HG02623 (cell line): ENCODE results near the gene USP34.
"Not testable (repeated sequence)": the region's sequence is repeated elsewhere in the genome, so short reads cannot be mapped to it uniquely, and the experiment has no call there.

Source experiments
- ATAC-seq: cut with Tn5 transposase; IDR thresholded peaks from one replicate; pipeline ENCODE4 v1.9.1; 2021; ENCODE audit warnings: moderate library complexity; ENCODE audit not compliant: unreplicated experiment

USP34 gene, protein sequence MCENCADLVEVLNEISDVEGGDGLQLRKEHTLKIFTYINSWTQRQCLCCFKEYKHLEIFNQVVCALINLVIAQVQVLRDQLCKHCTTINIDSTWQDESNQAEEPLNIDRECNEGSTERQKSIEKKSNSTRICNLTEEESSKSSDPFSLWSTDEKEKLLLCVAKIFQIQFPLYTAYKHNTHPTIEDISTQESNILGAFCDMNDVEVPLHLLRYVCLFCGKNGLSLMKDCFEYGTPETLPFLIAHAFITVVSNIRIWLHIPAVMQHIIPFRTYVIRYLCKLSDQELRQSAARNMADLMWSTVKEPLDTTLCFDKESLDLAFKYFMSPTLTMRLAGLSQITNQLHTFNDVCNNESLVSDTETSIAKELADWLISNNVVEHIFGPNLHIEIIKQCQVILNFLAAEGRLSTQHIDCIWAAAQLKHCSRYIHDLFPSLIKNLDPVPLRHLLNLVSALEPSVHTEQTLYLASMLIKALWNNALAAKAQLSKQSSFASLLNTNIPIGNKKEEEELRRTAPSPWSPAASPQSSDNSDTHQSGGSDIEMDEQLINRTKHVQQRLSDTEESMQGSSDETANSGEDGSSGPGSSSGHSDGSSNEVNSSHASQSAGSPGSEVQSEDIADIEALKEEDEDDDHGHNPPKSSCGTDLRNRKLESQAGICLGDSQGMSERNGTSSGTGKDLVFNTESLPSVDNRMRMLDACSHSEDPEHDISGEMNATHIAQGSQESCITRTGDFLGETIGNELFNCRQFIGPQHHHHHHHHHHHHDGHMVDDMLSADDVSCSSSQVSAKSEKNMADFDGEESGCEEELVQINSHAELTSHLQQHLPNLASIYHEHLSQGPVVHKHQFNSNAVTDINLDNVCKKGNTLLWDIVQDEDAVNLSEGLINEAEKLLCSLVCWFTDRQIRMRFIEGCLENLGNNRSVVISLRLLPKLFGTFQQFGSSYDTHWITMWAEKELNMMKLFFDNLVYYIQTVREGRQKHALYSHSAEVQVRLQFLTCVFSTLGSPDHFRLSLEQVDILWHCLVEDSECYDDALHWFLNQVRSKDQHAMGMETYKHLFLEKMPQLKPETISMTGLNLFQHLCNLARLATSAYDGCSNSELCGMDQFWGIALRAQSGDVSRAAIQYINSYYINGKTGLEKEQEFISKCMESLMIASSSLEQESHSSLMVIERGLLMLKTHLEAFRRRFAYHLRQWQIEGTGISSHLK (N-terminal part only)

GRCh38 chr2:61470965-61471904 lies at the start of gene USP34:
USP34 (minus strand) TSS chr2:61471087; CDS start chr2:61470692, 395 bp downstream.
- ATAC-seq, result peak; percentile 81

DNA sequence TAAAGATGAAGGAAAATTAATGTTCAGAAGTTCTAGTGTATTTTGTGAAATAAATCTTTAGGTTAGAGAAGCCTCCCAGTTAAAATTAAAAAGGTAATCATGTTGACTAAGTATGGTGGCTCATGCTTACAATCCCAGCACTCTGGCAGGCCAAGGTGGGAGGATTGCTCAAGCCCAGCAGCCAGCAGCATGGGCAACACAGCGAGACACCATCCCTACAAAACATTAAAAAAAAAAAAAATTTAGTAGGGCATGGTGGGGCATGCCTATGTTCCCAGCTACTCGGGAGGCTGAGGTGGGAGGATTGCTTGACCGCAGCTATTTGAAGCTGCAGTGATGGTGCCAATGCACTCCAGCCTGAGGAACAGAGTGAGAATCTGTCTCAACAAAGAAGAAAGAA lies 49.4 kb upstream of the USP34 start:
- no peak for ATAC-seq

DNA sequence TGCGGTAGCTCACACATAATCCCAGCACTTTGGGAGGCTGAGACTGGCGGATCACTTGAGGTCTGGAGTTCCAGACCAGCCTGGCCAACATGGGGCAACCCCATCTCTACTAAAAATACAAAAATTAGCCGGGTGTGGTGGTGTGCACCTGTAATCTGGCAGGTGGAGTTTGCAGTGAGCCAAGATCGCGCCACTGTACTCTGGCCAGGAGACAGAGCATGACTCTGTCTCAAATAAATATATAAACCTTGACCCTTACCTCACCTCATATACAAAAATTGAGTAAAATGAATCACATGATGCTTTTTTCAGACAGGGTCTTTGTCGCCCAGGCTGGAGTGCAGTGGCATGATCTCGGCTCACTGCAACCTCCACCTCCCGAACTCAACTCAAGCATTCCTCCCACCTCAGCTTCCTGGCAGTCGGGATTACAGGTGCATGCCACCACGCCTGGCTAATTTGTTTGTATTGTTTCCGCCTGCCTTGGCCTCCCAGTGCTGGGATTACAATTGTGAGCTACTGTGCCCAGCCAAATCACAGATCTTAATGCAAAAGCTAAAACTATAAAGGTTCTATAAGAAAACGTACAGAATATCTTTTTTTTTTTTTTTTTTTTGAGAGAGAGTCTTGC lies 42.0 kb upstream of the USP34 start:
- ATAC-seq, result no peak

- ATAC-seq, result no peak
Observed at GRCh38 chr2:61510674-61511671, 40.1 kb upstream of the USP34 start.

GRCh38 chr2:61504949-61505348 lies 34.1 kb upstream of the USP34 start:
- ATAC-seq, result no peak

DNA sequence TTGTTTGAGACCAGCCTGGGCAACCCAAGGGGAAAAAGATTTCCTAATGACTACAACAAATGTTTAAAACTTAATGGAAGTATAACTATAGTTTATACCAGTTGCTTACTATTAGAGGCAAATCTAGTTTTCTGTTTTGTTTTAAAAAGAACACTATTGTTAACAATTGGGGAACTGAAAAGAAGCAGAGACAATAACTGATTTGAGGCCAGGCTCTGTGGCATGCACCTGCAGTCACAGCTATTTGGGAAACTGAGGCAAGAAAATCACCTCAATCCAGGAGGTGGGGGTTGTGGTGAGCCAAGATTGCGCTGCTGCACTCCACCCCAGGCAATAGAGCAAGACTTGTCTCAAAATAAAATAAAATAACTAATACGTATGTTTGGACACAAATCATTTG lies 28.2 kb upstream of the USP34 start:
- ATAC-seq, result no peak

- no peak for ATAC-seq
Observed at GRCh38 chr2:61493523-61493942, 22.6 kb upstream of the USP34 start.

DNA sequence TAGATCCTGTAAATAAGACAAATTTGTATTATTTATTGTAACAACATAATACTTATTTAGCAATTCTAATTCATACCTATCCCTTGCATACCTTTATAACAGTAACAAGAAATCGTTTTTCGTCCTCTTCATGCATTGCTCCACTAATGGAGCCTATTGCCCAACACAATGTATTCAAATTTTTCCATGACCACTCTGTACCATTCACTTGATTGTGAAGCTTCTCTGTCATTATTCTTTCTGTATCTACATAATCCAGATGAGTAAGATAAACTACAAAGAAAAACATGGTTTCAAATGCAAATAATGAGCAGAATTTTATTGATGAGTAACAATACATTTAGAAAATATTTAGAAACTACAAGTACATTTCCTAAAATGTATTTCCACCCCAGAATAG lies 21.6 kb upstream of the USP34 start:
- ATAC-seq, result no peak

DNA sequence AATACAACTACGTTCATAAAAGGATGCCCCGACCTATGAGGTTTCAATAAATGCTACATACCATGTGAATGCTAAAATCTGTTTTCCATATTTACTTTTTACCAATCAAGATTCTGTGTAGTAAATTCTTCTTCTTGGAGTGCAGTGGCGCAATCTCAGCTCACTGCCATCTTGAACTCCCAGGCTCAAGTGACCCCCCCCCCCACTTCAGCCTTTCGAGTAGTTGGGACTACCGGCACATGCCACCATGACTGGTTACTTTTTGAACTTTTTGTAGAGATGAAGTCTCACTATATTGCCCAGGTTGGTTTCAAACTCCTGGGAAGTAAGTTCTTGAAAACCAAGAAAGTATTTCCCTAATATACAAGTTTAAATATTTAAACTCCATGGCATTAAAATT lies 14.4 kb upstream of the USP34 start:
- ATAC-seq, result no peak

DNA sequence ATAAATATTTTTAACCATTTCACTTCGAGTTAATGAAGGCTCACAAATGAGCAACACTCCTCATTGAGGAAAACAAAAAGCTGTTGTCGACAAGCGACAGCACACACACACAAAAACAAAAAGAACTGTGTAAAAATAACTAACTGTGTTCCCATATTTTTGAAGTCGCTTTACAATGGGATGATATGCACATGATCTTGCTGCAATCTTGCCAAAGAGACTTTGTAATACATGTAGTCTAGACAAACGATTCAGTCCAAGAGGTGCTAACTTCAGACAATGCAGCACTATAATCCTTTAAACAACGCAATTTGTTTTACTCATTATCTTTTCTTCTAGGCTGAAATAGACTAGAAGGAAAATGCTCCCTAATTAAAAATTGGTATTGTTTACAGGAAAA lies 7.2 kb upstream of the USP34 start:
- ATAC-seq, result no peak

DNA sequence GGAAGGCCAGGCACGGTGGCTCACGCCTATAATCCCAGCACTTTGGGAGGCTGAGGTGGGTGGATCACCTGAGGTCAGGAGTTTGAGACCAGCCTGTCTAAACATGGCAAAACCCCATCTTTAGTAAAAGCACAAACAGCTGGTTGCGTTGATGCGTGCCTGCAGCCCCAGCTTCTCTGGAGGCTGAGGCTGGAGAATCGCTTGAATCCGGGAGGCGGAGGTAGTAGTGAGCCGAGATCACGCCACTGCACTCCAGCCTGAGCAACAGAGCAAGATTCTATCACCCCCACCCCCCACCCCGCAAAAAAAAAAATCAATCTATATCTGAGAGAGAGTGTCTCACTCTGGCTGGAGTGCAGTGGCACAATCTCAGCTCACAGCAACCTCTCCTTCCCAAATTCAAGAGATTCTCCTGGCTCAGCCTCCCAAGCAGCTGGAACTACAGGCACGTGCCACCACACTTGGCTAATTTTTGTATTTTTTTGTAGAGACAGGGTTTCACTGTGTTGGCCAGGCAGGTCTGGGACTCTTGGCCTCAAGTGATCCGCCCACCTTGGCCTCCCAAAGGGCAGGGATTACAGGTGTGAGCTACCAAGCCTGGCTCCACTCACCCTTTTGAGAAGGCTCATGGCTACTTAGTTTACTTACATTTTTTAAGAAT lies 6.2 kb upstream of the USP34 start:
- not testable (repeated sequence) for ATAC-seq

DNA sequence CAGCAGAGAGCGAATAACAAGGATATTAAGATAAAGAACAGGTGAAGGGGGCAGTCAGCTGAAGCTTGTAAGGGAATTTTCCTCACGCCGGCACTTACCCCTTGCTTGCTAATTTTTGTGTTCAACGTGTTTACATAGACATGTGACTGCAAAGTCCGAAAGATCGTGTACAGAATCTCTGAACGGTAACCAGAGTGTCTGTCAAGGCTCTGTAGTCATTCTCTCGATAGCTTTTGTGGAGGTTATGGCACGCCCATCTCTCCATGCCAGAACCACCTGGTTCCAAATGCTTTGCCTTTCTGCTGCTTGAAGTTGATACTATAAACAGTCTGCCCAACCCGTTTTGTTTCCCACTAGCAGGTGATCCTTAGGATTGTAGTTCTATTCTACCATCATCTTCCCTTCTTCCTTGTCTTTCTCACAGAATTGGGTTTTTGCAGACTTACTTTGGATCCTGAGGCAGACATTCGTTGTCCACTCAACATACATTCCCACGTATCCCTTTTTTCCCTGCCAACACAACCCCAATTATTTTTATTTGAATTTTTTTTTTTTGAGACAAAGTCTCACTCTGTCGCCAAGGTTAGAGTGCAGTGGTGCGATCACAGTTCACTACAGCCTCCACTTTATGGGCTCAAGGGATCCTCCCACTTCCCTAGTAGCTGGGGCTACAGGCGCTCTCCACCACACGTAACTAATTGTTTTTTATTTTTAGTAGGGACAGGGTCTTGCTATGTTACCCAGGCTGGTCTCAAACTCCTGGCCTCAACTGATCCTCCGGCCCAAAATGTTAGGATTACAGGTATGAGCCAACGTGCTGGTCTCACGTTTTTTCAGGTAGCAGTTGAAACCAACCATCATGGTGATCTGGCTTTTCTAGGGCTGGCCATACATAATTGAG lies 1.3 kb upstream of the USP34 start:
- no peak for ATAC-seq

DNA sequence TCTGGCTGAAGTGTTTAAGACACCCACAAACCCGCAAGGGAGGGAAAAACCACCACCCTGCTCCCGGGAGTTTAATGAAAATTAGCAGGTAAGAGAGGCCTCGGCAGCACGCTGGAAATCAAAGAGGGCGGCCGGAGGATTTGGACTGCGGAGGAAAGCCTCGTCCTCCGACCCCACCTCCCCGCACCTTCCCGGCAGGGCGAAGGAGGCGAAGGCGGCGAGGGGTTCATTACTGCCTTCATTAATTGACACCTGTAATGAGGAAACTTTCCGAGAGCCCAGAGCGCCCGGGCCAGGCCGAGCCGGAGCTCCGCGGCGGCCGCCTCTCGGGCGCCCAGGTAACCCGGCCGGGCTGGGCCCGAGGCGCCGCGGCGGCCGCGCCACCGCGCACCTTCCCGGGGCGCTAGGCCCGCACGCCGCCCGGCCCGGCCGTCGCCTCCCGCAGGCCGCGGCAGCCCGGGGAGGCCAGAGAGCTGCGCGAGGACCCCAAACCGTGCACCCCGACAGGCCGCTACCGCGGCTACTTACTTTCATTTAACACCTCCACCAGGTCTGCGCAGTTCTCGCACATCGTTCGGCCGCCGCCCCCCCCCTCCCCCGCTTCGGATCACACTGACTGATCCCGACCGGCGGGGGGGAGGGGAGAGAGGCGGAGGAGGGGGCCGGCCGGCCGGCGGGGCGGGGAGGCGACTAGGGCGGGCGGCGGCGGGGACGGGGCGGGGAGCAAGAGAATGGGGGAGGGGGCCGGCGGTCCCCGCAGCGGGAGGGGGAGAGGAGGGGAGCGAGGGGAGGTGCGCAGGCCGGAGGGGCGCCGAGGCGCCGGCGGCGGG lies 550 bp downstream of the USP34 start:
- ATAC-seq, result peak; percentile 24

GRCh38 chr2:61469424-61470121 lies 1.3 kb downstream of the USP34 start:
- no peak for ATAC-seq

GRCh38 chr2:61468231-61468630 lies 2.7 kb downstream of the USP34 start:
- not testable (repeated sequence) for ATAC-seq
